Cardiac fibroblast (primary cell): Measurements from ENCODE around the gene LXN.

ENCODE experiments used
- DNase-seq, 2 donors: peaks; one replicate each; pipeline versions ENCODE4 v3.0.0 to v3.0.0-alpha.2; 2010; ENCODE audit warnings: low read depth in 2 of 2
- H3K4me3 ChIP-seq, 2 donors: replicated peaks in 1 of 2; 1 replicate in 1 of 2; 2 replicates in 1 of 2; pipeline ENCODE4 v1.5.1; 2011; ENCODE audit warnings: low read depth in 2 of 2, low read length in 2 of 2, mild to moderate bottlenecking in 2 of 2, moderate library complexity in 1 of 2
- TF ChIP-seq, protein P1 (sequence below): IDR thresholded peaks from one replicate; pipeline ENCODE4 v1.5.1; 2011; ENCODE audit warnings: low read depth, mild to moderate bottlenecking, low read length, inconsistent platforms

LXN gene

DNA sequence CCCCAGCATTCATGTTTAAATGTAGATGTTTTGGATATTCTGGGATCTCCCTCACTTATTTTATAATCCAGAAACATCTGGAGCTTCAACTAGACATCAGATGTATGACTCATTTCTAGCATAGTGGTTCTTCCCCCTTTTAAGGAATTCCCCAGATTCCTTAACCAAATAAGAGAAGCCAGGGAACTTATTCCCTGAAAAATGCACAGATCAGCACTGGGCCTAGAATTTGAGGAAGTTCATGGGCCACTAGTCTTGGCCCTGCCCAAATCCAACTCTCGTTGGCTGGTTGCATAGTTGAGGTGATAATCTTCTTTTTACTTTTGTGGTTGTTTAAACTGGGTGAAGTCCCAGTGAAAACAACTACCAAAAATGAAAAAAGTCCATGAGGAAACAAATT lies 39.4 kb upstream of the LXN start:
- H3K4me3 ChIP-seq = no peak overlapping the region
- DNase-seq = peak; percentile 83
- TF ChIP-seq, protein P1, sequence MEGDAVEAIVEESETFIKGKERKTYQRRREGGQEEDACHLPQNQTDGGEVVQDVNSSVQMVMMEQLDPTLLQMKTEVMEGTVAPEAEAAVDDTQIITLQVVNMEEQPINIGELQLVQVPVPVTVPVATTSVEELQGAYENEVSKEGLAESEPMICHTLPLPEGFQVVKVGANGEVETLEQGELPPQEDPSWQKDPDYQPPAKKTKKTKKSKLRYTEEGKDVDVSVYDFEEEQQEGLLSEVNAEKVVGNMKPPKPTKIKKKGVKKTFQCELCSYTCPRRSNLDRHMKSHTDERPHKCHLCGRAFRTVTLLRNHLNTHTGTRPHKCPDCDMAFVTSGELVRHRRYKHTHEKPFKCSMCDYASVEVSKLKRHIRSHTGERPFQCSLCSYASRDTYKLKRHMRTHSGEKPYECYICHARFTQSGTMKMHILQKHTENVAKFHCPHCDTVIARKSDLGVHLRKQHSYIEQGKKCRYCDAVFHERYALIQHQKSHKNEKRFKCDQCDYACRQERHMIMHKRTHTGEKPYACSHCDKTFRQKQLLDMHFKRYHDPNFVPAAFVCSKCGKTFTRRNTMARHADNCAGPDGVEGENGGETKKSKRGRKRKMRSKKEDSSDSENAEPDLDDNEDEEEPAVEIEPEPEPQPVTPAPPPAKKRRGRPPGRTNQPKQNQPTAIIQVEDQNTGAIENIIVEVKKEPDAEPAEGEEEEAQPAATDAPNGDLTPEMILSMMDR = no peak

DNA sequence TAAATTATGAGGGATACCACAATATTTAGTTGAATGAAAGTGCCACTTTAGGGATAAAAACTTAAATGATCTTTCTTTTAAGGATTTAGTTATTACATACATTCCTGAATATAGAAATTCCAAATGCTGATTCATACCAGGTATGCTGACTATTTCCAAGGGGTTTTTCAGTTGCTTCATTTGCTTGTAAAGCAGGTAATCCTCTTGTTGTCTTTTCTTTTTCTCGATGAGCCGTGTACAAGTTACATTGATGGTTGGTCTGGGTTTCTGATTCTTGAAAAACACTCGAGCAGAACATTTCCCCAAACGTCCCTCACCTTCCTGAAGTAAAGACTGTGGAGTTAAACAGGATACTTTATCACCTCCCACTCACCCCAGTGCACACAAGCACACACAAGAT lies 38.2 kb upstream of the LXN start:
- no peak for DNase-seq
- H3K4me3 ChIP-seq = no peak overlapping the region
- TF ChIP-seq, protein P1 = no peak

DNA sequence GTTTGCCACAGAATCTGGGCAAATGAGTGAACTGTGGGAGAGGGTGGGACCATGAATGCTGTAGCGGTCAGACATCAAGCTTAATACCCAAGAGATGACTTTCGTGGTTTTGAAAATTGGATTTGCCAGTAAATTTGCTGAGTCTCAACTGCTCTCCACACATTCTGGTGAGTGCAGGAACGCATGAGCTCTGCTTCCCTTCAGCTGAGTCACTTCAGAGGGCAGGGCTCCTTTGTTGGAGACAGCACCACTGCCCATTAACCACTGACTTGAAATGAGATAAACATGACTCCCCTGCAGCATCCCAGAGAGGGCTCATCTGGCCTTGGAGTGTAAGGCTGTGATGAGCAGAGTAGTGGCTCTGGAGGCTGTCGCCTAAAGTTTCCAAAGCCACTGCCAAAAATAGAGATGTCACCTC lies 37.2 kb upstream of the LXN start:
- DNase-seq = peak; percentile 96 to 97
- no peak overlapping the region for H3K4me3 ChIP-seq
- TF ChIP-seq, protein P1 = no peak

DNA sequence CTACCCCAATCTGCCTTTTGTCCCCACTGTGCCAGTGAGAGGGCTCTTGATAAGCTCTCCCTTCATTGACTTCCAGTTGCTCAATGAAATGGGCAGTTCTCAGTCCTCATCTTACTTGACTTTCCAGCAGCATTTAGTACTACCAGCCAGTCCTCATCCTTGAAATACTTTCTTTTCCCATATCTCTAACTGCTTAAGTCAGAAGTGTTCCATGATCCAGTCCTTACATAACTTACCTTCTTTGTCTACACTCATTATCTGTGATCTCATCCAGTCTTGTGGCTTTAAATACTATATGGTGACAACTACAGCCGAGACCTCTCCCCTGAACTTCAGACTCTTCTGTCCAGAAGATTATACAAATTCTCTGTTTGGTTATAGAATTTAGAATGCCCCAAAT lies 31.1 kb upstream of the LXN start:
- peak; percentile 31 to 51 for DNase-seq
- H3K4me3 ChIP-seq = no peak overlapping the region
- TF ChIP-seq, protein P1 = no peak

DNA sequence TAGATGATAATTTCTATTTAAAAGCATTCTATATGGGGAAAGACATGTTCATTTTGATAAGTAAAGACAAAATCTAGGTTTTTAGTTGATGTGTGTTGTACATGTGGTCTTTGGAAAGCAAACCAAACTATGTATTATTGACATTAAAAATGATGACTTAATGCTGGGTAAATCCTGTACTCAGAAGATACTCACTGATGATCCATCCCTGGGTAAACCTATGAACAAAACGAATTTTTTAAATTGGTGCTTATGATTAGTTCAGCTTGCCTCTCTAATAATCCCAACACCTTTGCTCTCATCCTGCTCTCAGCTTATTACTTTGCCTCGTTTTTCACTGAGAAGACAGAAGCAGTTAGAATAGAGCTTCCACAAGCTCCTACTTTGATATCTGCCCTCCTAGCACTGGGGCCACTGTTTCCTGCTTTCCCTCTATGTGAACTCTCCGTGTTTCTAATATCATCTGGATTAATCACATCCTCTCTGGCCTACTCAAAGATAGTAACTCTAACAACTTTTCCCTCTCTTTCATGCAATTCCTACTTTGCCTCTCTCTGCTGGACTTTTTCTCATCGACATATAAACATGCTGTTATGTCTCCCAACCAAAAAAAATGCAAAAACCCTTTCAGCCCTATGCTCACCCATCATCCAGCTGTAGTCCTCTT lies 30.5 kb upstream of the LXN start:
- TF ChIP-seq, protein P1 = no peak
- H3K4me3 ChIP-seq = no peak overlapping the region
- DNase-seq = peak; percentile 79 to 81

DNA sequence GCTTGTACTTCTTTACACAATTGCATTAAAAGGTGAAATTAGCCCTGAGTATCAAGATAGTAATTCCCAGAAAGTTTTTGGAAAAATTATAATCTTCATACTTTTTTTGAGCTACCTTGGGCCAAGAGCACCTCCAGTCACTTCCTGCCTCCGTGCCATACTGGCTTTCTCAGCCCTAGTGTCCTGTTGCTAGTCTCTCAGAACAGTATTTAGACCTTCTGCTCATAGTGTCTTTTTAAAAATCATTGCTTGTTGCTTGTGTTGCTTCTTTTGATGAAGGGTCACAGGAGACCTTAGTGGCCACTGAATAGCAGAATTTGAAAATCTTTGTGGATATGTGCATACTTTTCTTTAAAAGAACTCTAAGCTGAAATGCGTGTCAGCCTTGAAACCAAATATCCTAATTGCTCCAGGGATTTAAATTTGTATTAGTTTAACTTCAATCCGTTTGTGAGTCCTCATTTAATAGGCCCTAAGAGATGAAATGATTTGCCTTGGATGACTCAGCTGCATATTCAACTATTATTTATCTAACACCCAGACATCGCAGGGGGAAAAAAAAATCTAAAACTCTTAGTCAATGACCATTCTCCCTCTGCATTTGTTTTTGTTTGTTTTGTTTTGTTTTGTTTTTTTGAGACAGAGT lies 29.1 kb upstream of the LXN start:
- DNase-seq = peak in 1 of 2 donors; percentile 70
- TF ChIP-seq, protein P1 = no peak
- H3K4me3 ChIP-seq = no peak overlapping the region
